D721Med (cell line): ENCODE data around the gene MBP.

Experiments
- DNase-seq: peaks from one replicate; pipeline ENCODE4 v3.0.0; 2011; ENCODE audit warnings: low spot score; ENCODE audit not compliant: insufficient read length
- FAIRE-seq: peaks from 2 replicates; lab custom pipeline; 2011; peaks lifted over from hg19 to GRCh38; lab: Jason Lieb, UNC
- CTCF ChIP-seq: IDR thresholded peaks from 2 replicates; pipeline ENCODE4 v1.5.1; 2012; ENCODE audit warnings: mild to moderate bottlenecking, control low read depth; ENCODE audit not compliant: insufficient read depth; ENCODE audit errors: missing control alignments

MBP gene

GRCh38 chr18:77079088-77079487 is 53.5 kb downstream of the MBP start:
- DNase-seq (no peak), FAIRE-seq (no peak)
- no peak for TF ChIP-seq CTCF

GRCh38 chr18:77078690-77079070 is 53.9 kb downstream of the MBP start:
- DNase-seq = no peak
- TF ChIP-seq CTCF = no peak
- no peak for FAIRE-seq

- DNase-seq (no peak), FAIRE-seq (no peak)
- no peak for TF ChIP-seq CTCF
Measured at GRCh38 chr18:77077941-77078689, 54.5 kb downstream of the MBP start.

GRCh38 chr18:77077401-77077800 is 55.2 kb downstream of the MBP start:
- FAIRE-seq (no peak), DNase-seq (no peak)
- no peak for TF ChIP-seq CTCF

GRCh38 chr18:77076111-77076510 is 56.5 kb downstream of the MBP start:
- TF ChIP-seq CTCF = no peak
- FAIRE-seq = no peak

GRCh38 chr18:77074431-77074830 is 58.2 kb downstream of the MBP start:
- FAIRE-seq (no peak), DNase-seq (no peak)
- no peak for TF ChIP-seq CTCF

More at GRCh38 chr18:77076111-77076510, 56.5 kb downstream of the MBP start:
- no peak for DNase-seq

- peak; percentile 21 for FAIRE-seq
- TF ChIP-seq CTCF = no peak
- DNase-seq = no peak
Measured at GRCh38 chr18:77073336-77074093, 59.1 kb downstream of the MBP start.
